GM18951 (cell line): Measurements from ENCODE around the gene RTP5.
"Not testable (repeated sequence)": the region's sequence is repeated elsewhere in the genome, so short reads cannot be mapped to it uniquely, and the experiment has no call there.

Source experiments
- POLR2A ChIP-seq: IDR thresholded peaks from 4 replicates; pipeline ENCODE4 v1.6.1; 2011; ENCODE audit warnings: mild to moderate bottlenecking; ENCODE audit not compliant: insufficient read length, insufficient read depth; ENCODE audit errors: extremely low read depth
- in situ Hi-C: fragments of 300-500 bp; cut with MboI; formaldehyde crosslinking; loops from one replicate; pipeline ENCODE4 v1.12.0; 2022; ENCODE audit warnings: low sequenced_read_pairs, mixed read lengths, inconsistent platforms; ENCODE audit not compliant: unreplicated experiment

RTP5 gene

GRCh38 chr2:241874277-241874925 lies 4.9 kb downstream of the RTP5 start:
- TF ChIP-seq POLR2A, result no peak
- in situ Hi-C loops, result no loop called here

DNA sequence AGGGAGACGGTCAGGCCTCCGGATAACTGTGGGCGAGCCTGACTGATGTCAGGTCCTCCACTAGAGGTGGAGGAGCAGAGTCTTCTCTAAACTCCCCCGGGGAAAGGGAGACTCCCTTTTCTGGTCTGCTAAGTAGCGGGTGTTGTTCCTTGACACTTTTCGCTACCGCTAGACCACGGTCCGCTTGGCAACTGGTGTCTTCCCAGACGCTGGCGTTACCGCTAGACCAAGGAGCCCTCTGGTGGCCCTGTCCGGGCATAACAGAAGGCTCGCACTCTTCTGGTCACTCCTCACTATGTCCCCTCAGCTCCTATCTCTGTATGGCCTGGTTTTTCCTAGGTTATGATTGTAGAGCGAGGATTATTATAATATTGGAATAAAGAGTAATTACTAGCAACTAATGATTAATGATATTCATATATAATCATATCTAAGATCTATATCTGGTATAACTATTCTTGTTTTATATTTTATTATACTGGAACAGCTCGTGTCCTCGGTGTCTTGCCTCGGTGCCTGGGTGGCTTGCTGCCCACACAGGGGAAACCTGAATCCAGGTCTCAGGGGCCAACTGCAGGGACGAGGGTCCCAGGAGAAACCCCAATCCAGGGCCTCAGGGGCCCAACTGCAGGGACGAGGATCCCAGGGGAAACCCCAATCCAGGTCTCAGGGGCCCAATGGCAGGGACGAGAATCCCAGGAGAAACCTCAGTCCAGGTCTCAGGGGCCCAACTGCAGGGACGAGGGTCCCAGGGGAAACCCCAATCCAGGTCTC lies 6.4 kb downstream of the RTP5 start:
- in situ Hi-C loops, result not testable (repeated sequence)

DNA sequence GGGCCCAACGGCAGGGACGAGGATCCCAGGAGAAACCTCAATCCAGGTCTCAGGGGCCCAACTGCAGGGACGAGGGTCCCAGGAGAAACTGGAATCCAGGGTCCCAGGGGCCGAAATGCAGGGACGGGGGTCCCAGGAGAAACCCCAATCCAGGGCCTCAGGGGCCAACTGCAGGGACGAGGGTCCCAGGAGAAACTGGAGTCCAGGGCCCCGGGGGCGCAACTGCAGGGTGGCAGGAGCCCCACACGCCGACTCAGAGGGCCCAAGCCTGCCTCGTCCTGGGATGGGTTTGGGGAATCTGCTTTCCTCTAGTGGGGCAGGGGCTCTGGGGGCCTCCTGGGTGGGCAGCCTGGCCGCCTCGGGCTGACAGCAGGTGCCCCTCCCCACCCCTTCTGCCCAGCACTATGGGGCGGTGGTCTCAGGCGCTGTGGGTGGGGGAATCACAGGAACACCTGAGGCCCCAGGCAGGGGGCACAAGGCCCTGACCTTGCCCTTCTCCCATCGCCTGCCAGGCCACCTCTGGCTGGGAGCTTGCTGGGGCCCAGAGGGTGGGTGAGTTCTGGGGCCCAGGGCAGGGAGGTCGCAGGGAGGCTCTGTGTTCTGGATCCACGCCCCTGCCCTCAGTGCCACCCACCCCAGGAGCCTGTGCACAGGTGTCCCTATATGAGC lies 7.1 kb downstream of the RTP5 start:
- TF ChIP-seq POLR2A, result no peak
- in situ Hi-C loops, result no loop called here

DNA sequence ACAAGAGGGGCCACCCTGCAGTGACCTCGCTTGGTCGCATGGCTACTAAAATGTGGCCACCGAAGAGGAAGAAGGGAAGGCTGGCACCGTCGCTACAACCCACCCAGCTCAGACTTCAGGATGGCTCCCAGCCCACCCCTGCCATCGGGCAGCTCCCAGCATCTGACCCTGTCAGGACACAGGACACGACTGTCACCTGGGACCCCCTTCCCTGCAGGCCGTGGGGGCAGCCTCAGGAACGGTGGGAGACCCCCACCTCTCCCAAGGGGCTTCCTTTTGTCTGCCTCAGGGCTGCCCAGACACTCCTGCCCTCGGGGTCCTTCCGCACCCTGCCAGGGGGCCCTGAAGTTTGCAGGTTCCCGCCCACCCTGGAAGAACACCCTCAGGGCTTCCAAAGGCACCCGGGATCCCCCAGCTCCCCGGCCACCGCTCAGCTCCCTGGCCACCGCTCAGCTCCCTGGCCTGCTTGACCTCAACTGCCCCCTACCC lies 7.7 kb downstream of the RTP5 start:
- TF ChIP-seq POLR2A, result no peak
- in situ Hi-C loops, result no loop called here

- in situ Hi-C loops, result no loop called here
- no peak for TF ChIP-seq POLR2A
Measured at GRCh38 chr2:241877989-241878970, 8.8 kb downstream of the RTP5 start.

- TF ChIP-seq POLR2A, result no peak
- in situ Hi-C loops, result no loop called here
Measured at GRCh38 chr2:241879326-241879725, 9.8 kb downstream of the RTP5 start.

GRCh38 chr2:241880311-241881073 lies 11.0 kb downstream of the RTP5 start:
- no peak for TF ChIP-seq POLR2A
- in situ Hi-C loops, result no loop called here

GRCh38 chr2:241882091-241882625 lies 12.6 kb downstream of the RTP5 start:
- TF ChIP-seq POLR2A, result peak; percentile 2
- in situ Hi-C loops, result no loop called here

GRCh38 chr2:241884951-241885290 lies 15.4 kb downstream of the RTP5 start:
- in situ Hi-C loops, result no loop called here
- no peak for TF ChIP-seq POLR2A

- TF ChIP-seq POLR2A, result no peak
- in situ Hi-C loops, result no loop called here
Measured at GRCh38 chr2:241885291-241885945, 15.9 kb downstream of the RTP5 start.

DNA sequence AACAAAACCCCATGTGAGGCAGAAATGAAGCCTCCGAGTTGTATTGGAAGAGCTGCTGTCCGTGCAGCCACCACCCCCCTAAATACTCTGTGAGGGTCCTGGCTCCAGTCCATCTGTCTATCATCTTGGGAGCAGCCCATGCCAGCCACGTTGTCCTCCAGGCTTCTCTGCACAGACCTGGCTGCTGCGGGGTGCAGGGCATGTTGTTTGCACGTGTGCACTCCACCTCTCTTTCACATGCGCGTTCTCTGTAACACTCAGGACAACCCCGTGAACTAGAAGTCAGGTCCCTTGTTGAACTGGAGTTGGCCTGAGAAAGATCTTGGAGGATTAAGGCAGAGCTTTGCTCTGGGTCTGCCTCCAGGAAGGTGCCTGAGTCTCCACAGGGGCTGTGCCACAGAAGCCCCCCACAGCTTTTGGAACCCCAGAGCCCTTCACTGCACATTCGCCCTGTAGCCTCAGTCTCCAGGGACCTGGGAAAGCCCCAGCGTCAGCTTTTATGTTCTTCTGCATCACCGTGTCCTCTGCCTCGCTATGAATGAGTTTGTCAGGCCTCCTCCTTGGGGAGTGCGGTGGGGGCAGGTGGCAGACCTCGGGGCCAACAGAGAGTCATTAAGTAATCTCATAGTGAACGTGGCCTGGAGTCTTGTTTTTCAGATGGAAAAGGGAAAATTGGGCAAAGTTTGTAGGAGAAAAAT lies 16.6 kb downstream of the RTP5 start:
- no peak for TF ChIP-seq POLR2A
- in situ Hi-C loops, result no loop called here
